Endothelial cell (in vitro differentiated cells): ENCODE measurements around the gene CYTH1. TPM values are rescaled to one million over a fixed set of nuclear protein-coding genes. Genes with fewer than 3 reads are reported as not detected.

Experiments used
- DNase-seq: peaks from one replicate; pipeline ENCODE4 v3.0.0; 2021; ENCODE audit warnings: low spot score
- H3K27ac Mint-ChIP-seq: one replicate; pipeline ENCODE4 v1.8.0; 2021; ENCODE audit warnings: mixed read lengths, inconsistent platforms; ENCODE audit not compliant: unreplicated experiment
- H3K27me3 Mint-ChIP-seq: one replicate; pipeline ENCODE4 v1.8.0; 2021; ENCODE audit warnings: mild to moderate bottlenecking, moderate library complexity, mixed read lengths, inconsistent platforms; ENCODE audit not compliant: unreplicated experiment
- H3K36me3 Mint-ChIP-seq: one replicate; pipeline ENCODE4 v1.8.0; 2021; ENCODE audit warnings: mild to moderate bottlenecking, low read depth, mixed read lengths, inconsistent platforms; ENCODE audit not compliant: unreplicated experiment
- H3K4me1 Mint-ChIP-seq: one replicate; pipeline ENCODE4 v1.8.0; 2021; ENCODE audit warnings: mild to moderate bottlenecking, mixed read lengths, inconsistent platforms; ENCODE audit not compliant: unreplicated experiment
- H3K4me3 Mint-ChIP-seq: one replicate; pipeline ENCODE4 v1.8.0; 2021; ENCODE audit warnings: mild to moderate bottlenecking, mixed read lengths, inconsistent platforms; ENCODE audit not compliant: unreplicated experiment
- H3K9me3 Mint-ChIP-seq: one replicate; pipeline ENCODE4 v1.8.0; 2021; ENCODE audit warnings: mixed read lengths, inconsistent platforms; ENCODE audit not compliant: unreplicated experiment
- CTCF ChIP-seq: fragments of 200-600 bp; sonication (generic); IDR thresholded peaks from one replicate; pipeline ENCODE4 v1.5.0; 2021; ENCODE audit warnings: antibody characterized with exemption; ENCODE audit not compliant: unreplicated experiment
- total RNA-seq: library from RNA; stranded (reverse); fragmentation: NEBNext Ultra II Directional; extraction: Animal tissue kit (Norgen Biotek cat#: 25700); gene quantifications from one replicate; pipeline ENCODE4 v1.2.1, GENCODE V29; 2021; ENCODE audit not compliant: unreplicated experiment

Gene CYTH1
- total RNA-seq, 1 donor from 2014 or later = 73.3 TPM

- Mint-ChIP-seq H3K9me3 (no peaks in the 10 kb centered on the region), H3K36me3 (peaks cover 56% of the 10 kb centered on the region), H3K4me3 (no peak overlapping the region), H3K4me1 (peaks cover 45% of the 10 kb centered on the region), H3K27me3 (peaks cover 6% of the 10 kb centered on the region), H3K27ac (peak overlapping the region; percentile 49)
- no peak for TF ChIP-seq CTCF
- DNase-seq = no peak
Measured at GRCh38 chr17:78820841-78821240, 38.8 kb upstream of the CYTH1 start.

- Mint-ChIP-seq H3K27me3 (peaks cover 5% of the 10 kb centered on the region), H3K4me3 (no peak overlapping the region), H3K36me3 (peaks cover 51% of the 10 kb centered on the region), H3K4me1 (peaks cover 42% of the 10 kb centered on the region), H3K9me3 (no peaks in the 10 kb centered on the region), H3K27ac (peak overlapping the region; percentile 98)
- TF ChIP-seq CTCF = no peak
- no peak for DNase-seq
Measured at GRCh38 chr17:78819806-78820792, 38.0 kb upstream of the CYTH1 start.

- no peaks in the 10 kb centered on the region for H3K9me3 Mint-ChIP-seq
- no peak for DNase-seq
- no peak for TF ChIP-seq CTCF
- H3K27me3 Mint-ChIP-seq = peaks cover 5% of the 10 kb centered on the region
- peaks cover 46% of the 10 kb centered on the region for H3K36me3 Mint-ChIP-seq
- peaks cover 42% of the 10 kb centered on the region for H3K4me1 Mint-ChIP-seq
- peak overlapping the region; percentile 98 for H3K27ac Mint-ChIP-seq
- H3K4me3 Mint-ChIP-seq = peak overlapping the region; percentile 2
Measured at GRCh38 chr17:78819402-78819801, 37.3 kb upstream of the CYTH1 start.

- peak overlapping the region; percentile 2 for H3K4me3 Mint-ChIP-seq
- H3K9me3 Mint-ChIP-seq = no peaks in the 10 kb centered on the region
- H3K36me3 Mint-ChIP-seq = peaks cover 46% of the 10 kb centered on the region
- peaks cover 42% of the 10 kb centered on the region for H3K4me1 Mint-ChIP-seq
- no peak for TF ChIP-seq CTCF
- peak overlapping the region; percentile 98 for H3K27ac Mint-ChIP-seq
- peak; percentile 55 for DNase-seq
- peaks cover under 1% of the 10 kb centered on the region for H3K27me3 Mint-ChIP-seq
Measured at GRCh38 chr17:78818932-78819331, 36.9 kb upstream of the CYTH1 start.
